ENCODE data around the gene ATOH7. TPM values are rescaled to one million over a fixed set of nuclear protein-coding genes. Genes with fewer than 3 reads are reported as not detected.

ATOH7 gene
- total RNA-seq: 0.69 TPM

GRCh38 chr10:68231817-68232251 is at the start of gene ATOH7:
ATOH7 (minus strand) TSS chr10:68232113; CDS start chr10:68231677, 436 bp downstream.

Other genes starting within 250 kb of the ATOH7 start
- gene HERC4, start 156.8 kb downstream of the ATOH7 start, total RNA-seq: 81.7 TPM
- not detected for gene MYPN, start 122.6 kb downstream of the ATOH7 start, total RNA-seq
- gene HNRNPH3, start 100.0 kb upstream of the ATOH7 start, total RNA-seq: 59.7 TPM
- 10.1 TPM for gene PBLD, start 100.8 kb upstream of the ATOH7 start, total RNA-seq
- gene RUFY2, start 175.2 kb upstream of the ATOH7 start, total RNA-seq: 83.3 TPM
- 21.7 TPM for gene DNA2, start 239.9 kb upstream of the ATOH7 start, total RNA-seq

Measured in diencephalon (tissue), 1 donor.